Glomerular endothelial cell (primary cell): ENCODE data around the gene AGAP2. TPM values are rescaled to one million over a fixed set of nuclear protein-coding genes. Genes with fewer than 3 reads are reported as not detected.
"Not testable (repeated sequence)": the region's sequence is repeated elsewhere in the genome, so short reads cannot be mapped to it uniquely, and the experiment has no call there.

ENCODE experiments used
- DNase-seq: peaks from one replicate; pipeline ENCODE4 v3.0.0-alpha.2; 2011; ENCODE audit warnings: low read depth, low spot score; ENCODE audit errors: extremely low read depth
- total RNA-seq: library from RNA; depleted of rRNA; stranded (reverse); fragments of >200 nt; gene quantifications from 2 replicates; pipeline ENCODE4 v1.2.3, GENCODE V29; 2015

The AGAP2 gene
- total RNA-seq, 1 donor from 2014 or later: 0.47 TPM

- DNase-seq: no peak
Observed at GRCh38 chr12:57724936-57725740, 13.4 kb downstream of the AGAP2 start.

DNA sequence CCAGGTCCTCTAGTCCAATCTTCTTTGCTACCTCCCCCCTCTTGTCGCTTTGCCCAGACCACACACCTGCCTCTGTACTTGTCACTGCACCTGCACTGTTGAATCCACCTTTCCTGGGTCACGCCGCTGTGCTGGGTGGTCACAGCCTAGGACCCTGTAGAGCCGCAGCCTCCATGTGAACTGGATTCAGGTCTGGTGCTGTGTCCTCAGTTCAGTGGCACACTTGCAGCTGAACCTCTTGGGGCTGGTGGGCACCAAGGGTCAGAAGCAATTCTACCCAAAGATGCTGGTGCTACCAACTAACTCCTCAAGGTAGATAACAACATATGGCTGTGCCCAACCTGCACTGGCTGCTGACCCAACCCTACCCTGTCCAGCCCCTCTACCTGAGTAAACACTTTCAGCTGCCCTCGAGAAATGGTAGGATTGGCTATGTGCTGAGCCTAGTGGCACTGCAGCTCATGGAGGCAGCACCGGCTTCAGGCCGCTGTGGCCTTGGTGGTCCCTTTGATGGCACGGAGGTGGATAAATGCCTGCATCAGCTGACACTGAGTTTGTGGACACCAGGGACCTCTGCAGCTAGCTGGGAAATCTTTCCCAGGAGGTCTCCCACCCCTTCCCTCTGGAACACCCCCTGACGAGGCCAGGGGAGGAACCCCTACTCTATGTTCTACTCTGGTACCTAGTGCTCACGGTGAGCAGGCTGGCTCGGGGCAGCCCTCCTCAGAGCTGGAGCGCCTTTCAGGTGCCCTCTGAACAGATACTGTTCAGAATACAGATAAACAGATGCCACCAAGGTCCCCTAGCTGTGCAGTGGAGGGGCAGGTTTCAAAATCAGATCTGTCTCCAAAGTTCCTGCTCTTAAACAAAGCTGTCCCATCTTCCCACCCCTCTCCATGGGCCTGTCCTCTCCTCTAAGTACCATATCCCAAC, 14.3 kb downstream of the AGAP2 start:
- DNase-seq: no peak

GRCh38 chr12:57723630-57723962, 14.9 kb downstream of the AGAP2 start:
- no peak for DNase-seq

DNA sequence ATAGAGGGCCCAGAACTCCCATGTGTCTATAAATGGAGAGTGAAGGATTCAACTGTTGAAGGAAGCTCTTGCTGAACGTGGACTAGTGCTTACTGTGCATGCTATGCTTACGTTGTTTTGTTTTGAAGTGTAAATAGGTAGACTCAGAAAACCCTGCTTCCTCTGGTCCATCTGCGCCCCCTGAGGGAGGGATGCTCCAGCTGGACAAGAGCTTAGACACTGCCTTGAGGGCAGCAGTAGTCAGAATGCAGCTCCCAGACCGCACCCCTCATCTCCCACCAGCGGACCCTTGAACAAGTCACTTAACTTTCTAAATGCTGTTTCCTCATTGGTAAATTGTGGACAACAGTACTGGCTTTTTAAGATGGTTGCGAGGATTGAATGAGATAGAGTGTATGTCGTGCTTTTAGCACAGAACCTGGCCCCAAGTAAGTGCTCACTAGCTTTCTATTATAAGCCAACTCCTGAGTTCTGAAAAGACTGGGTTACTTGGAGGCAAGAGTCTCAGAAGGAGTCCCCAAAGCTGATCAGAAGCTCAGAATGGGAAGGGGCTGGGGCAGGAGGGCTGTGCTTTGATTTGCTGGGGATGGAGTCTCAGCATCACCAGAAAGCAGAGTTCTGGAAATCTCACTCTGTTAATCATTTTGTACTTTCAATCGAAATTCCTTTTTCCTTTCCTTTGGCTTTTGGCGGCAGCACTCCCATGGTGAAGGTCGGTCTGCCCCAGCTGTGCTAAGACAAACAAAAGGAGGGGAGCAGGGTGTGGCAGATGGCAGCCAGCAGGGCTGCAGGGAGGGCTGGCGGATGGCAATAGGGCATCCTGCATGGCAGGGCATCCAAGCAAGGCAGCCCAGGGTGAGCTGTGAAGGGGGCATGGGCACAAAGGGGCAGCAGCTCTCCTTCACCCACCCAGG, 15.6 kb downstream of the AGAP2 start:
- DNase-seq: no peak

DNA sequence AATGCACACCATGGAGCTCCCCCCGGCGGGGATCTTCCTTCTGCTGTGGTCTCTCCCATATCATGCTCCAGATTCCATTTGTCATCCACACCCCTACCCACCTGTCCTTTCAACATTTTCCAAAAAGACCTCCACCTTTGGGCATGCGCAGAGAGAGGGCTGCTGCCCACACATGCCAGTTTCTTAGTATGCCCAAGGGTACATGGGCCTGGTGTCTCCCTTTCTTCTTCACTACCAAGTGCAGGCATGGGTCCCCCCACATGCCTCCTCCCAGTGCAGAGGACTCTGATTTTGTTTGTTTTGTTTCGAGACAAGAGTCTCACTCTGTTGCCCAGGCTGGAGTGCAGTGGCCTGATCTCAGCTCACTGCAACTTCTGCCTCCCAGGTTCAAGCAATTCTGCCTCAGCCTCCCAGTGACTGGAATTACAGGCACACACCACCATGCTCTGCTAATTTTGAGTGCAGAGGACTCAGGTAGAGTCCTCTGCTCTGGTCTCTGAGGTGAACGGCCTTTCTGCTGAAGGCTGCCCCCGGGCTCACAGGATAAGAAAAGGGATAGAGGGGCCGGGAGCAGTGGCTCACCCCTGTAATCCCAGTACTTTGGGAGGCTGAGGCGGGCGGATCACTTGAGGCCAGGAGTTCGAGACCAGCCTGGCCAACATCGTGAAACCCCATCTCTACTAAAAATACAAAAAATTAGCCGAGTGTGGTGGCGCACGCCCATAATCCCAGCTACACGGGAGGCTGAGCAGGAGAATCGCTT, 16.5 kb downstream of the AGAP2 start:
- not testable (repeated sequence) for DNase-seq

- no peak for DNase-seq
Observed at GRCh38 chr12:57720606-57721595, 17.6 kb downstream of the AGAP2 start.

- DNase-seq: no peak
Observed at GRCh38 chr12:57719777-57720605, 18.6 kb downstream of the AGAP2 start.

GRCh38 chr12:57718641-57719528, 19.7 kb downstream of the AGAP2 start:
- no peak for DNase-seq

GRCh38 chr12:57717846-57718640, 20.5 kb downstream of the AGAP2 start:
- no peak for DNase-seq

DNA sequence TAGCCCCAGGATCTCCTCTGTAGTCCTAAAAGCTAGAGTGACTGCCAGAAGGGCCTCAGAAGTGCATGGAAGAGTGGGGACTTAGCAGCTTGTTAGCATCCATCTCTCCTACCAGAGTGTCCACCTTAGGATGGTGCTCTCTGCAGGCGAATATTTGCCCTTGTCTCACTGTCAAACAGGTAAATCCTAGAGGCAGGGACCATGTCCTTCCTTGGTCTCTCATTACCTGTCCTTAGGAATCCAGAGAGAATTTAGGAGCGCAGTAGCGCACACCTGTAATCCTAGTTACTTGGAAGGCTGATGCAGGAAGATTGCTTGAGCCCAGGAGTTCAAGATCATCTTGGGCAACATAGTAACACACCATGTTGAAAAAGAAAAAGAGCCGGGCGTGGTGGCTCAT, 21.4 kb downstream of the AGAP2 start:
- DNase-seq: no peak

DNA sequence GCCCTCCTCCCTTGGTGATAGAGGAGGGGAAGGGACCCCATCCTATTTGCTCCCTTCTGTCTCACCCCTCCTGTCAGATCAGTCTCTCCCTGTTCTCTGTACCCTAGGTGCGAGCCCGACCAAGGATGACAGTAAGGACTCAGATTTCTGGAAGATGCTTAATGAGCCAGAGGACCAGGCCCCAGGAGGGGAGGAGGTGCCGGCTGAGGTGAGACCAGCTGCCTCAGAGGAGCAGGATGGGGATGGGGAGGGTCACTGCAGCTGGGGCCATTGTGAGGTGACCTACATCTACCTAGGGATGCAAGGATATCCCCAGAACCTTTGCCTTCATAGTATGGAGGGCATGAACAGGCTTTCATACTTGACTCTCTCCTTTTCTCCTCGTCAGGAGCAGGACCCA, 22.2 kb downstream of the AGAP2 start:
- no peak for DNase-seq

DNA sequence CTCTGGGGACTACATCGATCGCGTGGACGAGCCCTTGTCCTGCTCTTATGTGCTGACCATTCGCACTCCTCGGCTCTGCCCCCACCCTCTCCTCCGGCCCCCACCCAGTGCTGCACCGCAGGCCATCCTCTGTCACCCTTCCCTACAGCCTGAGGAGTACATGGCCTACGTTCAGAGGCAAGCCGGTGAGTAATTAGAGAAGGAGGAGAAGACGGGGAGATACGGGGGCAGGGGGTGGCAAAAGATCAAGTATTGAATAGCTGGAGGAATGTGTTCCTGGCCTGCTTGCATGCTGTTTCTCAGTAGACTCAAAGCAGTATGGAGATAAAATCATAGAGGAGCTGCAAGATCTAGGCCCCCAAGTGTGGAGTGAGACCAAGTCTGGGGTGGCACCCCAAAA, 22.8 kb downstream of the AGAP2 start:
- no peak for DNase-seq

DNA sequence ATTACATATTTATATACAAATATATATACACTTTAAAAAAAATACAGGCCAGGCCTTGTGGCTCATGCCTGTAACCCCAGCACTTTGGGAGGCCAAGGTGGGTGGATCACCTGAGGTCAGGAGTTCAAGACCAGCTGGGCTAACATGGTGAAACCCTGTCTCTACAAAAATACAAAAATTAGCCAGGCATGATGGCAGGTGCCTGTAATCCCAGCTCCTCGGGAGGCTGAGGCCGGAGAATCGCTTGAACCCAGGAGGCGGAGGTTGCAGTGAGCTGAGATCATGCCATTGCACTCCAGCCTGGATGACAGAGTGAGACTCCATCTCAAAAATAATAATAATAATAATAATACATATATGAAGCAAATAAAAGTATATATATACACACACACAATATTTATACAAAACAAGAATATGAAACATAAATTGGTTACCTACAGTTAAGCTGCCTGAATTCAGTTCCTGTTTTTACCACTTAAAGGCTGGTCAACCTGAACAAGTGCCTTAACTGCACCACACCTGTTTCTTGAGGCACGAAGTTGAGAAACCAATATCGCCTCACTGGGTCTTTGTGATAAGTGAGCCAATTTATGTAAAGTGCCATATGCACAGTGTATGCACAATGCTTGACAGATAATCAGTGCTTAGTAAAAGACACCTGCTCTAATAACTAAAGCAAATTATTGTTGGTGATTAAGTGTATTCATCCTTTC, 23.4 kb downstream of the AGAP2 start:
- not testable (repeated sequence) for DNase-seq

DNA sequence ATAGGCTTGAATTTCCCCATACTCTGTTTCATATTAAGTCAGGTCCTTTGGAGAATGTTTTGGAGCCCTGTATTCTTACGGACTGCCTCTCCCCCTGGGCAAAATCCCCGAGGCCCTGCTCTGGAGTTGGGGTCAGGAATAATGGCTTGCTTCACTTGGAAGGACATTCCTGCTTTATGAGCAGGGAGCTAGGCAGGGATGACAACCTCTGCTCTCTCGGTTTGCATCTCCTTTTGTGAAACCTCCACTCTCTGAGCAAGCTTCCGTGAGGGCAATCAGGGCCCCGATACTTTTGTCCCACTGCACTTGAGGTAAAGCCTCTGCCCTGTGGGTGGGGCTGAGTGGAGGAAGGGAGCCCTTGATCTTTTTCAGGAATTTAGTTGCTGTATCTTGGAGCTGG, 25.3 kb downstream of the AGAP2 start:
- DNase-seq: no peak

DNA sequence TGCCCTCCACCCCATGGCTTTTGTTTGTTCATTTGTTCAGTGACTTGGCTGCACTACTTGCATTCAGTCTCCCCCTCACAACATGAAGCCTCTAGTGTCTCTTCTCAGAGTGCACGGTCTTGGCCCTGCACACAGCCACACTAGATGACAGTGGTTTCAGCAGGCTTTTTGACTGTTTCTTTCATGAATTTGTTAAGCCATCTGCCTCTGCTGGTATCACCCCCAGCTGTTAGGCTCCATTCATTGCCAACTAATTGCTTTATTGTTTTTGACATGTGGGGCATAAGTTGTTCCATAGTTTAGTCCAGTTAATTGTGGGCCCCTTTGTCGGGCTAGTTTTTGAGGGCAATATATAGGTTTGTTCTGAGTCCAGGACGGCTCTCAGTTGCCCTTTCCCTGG, 25.8 kb downstream of the AGAP2 start:
- DNase-seq: no peak

DNA sequence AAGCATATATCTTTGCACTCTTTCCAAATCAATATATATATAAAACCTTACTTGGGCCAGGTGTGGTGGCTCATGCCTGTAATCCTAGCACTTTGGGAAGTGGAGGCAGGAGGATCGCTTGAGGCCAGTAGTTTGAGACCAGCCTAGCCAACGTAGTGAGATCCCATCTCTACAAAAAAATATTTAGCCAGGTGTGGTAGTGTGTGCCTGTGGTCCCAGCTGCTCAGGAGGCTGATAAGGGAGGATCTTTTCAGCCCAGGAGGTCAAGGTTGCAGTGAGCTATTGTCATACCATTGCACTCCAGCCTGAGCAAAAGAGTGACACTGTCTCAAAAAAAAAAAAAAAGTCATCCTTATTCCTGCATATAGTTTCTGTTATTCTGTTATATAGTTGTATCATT, 30.2 kb downstream of the AGAP2 start:
- no peak for DNase-seq
